WI38 (cell line): Measurements from ENCODE around the gene RTP3.
"Not testable (repeated sequence)": the region's sequence is repeated elsewhere in the genome, so short reads cannot be mapped to it uniquely, and the experiment has no call there.

Experiments used
- H3K4me3 ChIP-seq: 2 replicates; pipeline ENCODE4 v1.5.1; 2011; ENCODE audit warnings: low read depth, mild to moderate bottlenecking, control low read depth, low read length
- CTCF ChIP-seq: IDR thresholded peaks from 2 replicates; pipeline ENCODE4 v1.5.1; 2012; ENCODE audit warnings: low read depth, mild to moderate bottlenecking, control low read depth, low read length

Gene RTP3

GRCh38 chr3:46536758-46537157, 39.0 kb downstream of the RTP3 start:
- no peak for TF ChIP-seq CTCF
- no peak overlapping the region for H3K4me3 ChIP-seq

- H3K4me3 ChIP-seq = no peak overlapping the region
- no peak for TF ChIP-seq CTCF
Observed at GRCh38 chr3:46537316-46537715, 39.5 kb downstream of the RTP3 start.

GRCh38 chr3:46537779-46538178, 40.0 kb downstream of the RTP3 start:
- TF ChIP-seq CTCF = no peak
- H3K4me3 ChIP-seq = no peak overlapping the region

- not testable (repeated sequence) for H3K4me3 ChIP-seq
Observed at GRCh38 chr3:46538425-46538802, 40.6 kb downstream of the RTP3 start.

GRCh38 chr3:46538803-46539442, 41.1 kb downstream of the RTP3 start:
- no peak for TF ChIP-seq CTCF
- no peak overlapping the region for H3K4me3 ChIP-seq

GRCh38 chr3:46539443-46540005, 41.7 kb downstream of the RTP3 start:
- H3K4me3 ChIP-seq = no peak overlapping the region
- no peak for TF ChIP-seq CTCF

- no peak overlapping the region for H3K4me3 ChIP-seq
- TF ChIP-seq CTCF = no peak
Observed at GRCh38 chr3:46540550-46540949, 42.8 kb downstream of the RTP3 start.

GRCh38 chr3:46541835-46542234, 44.1 kb downstream of the RTP3 start:
- H3K4me3 ChIP-seq = no peak overlapping the region

More at GRCh38 chr3:46541835-46542234, 44.1 kb downstream of the RTP3 start:
- no peak for TF ChIP-seq CTCF
